Caco-2 (cell line): ENCODE measurements around the gene SPOCK3. TPM values are rescaled to one million over a fixed set of nuclear protein-coding genes. Genes with fewer than 3 reads are reported as not detected.

ENCODE experiments used
- BruUV-seq: library from RNA; stranded (reverse); fragments of 400-500 nt; replicated peaks from 2 replicates; lab custom pipeline; 2021; lab: Mats Ljungman, UMichigan
- CTCF ChIA-PET: fragments of 300-600 bp; sonication (Branson Sonifier 250); formaldehyde crosslinking; loops from one replicate; lab custom pipeline; 2022; ENCODE audit warnings: antibody characterized with exemption; lab: Charles Lee
- POLR2A ChIA-PET: fragments of 300-600 bp; sonication (Branson Sonifier 250); formaldehyde crosslinking; loops from one replicate; lab custom pipeline; 2022; ENCODE audit warnings: antibody characterized with exemption; lab: Charles Lee
- DNase-seq, 2 experiments: peaks; one replicate each; pipeline versions ENCODE4 v3.0.0 to v3.0.0-alpha.2; 2020 to 2022
- H3K27me3 ChIP-seq: replicated peaks from 2 replicates; pipeline ENCODE4 v1.6.0; 2011; ENCODE audit warnings: low read length; ENCODE audit not compliant: control insufficient read depth, insufficient read depth
- H3K36me3 ChIP-seq: 2 replicates; pipeline ENCODE4 v1.5.1; 2011; ENCODE audit warnings: low read length; ENCODE audit not compliant: control insufficient read depth, insufficient read depth
- H3K4me1 ChIP-seq: fragments of 250-450 bp; sonication (Bioruptor Pico); 2 replicates; pipeline ENCODE4 v1.5.1; 2020; ENCODE audit warnings: mild to moderate bottlenecking
- H3K4me3 ChIP-seq: 2 replicates; pipeline ENCODE4 v1.5.1; 2011; ENCODE audit warnings: low read depth, mild to moderate bottlenecking, control low read depth, low read length
- H3K9me3 ChIP-seq: fragments of 250-450 bp; sonication (Bioruptor Pico); 2 replicates; pipeline ENCODE4 v1.5.1; 2020; ENCODE audit warnings: mild to moderate bottlenecking, moderate library complexity
- H3K27ac Mint-ChIP-seq: one replicate; pipeline ENCODE4 v1.8.0; 2022; ENCODE audit warnings: mixed read lengths; ENCODE audit not compliant: unreplicated experiment
- H3K27me3 Mint-ChIP-seq: one replicate; pipeline ENCODE4 v1.8.0; 2022; ENCODE audit warnings: mixed read lengths; ENCODE audit not compliant: insufficient read depth, unreplicated experiment
- H3K36me3 Mint-ChIP-seq: one replicate; pipeline ENCODE4 v1.8.0; 2022; ENCODE audit warnings: mild to moderate bottlenecking, mixed read lengths; ENCODE audit not compliant: insufficient read depth, unreplicated experiment
- H3K4me1 Mint-ChIP-seq: one replicate; pipeline ENCODE4 v1.8.0; 2022; ENCODE audit warnings: low read depth, mixed read lengths; ENCODE audit not compliant: unreplicated experiment
- H3K4me3 Mint-ChIP-seq: one replicate; pipeline ENCODE4 v1.8.0; 2022; ENCODE audit warnings: mild to moderate bottlenecking, moderate library complexity, mixed read lengths; ENCODE audit not compliant: unreplicated experiment
- H3K9me3 Mint-ChIP-seq: one replicate; pipeline ENCODE4 v1.8.0; 2022; ENCODE audit warnings: mixed read lengths; ENCODE audit not compliant: unreplicated experiment
- CTCF ChIP-seq, 2 experiments: fragments of 200-600 bp in 1 of 2; IDR thresholded peaks; 1 replicate in 1 of 2; 2 replicates in 1 of 2; pipeline versions ENCODE4 v1.5.1 to v1.8.0; 2011 to 2022; ENCODE audit warnings: antibody characterized with exemption in 1 of 2, control low read depth in 1 of 2, inconsistent platforms in 1 of 2, low read depth in 1 of 2, low read length in 1 of 2, mild to moderate bottlenecking in 1 of 2, moderate library complexity in 1 of 2; ENCODE audit not compliant: insufficient read depth in 1 of 2, severe bottlenecking in 1 of 2, unreplicated experiment in 1 of 2
- intact Hi-C: fragments of 100-400 bp; cut with micrococcal nuclease; formaldehyde crosslinking; loops from one replicate; pipeline ENCODE4 v1.10.0; 2022; ENCODE audit not compliant: unreplicated experiment
- total RNA-seq: library from RNA; stranded (reverse); gene quantifications from 2 replicates; pipeline ENCODE4 v1.2.3, GENCODE V29; 2022

The SPOCK3 gene
- total RNA-seq, 1 experiment from 2014 or later: 1.3 TPM

- no peak overlapping the region for H3K4me3 ChIP-seq
- DNase-seq: no peak
- no peak overlapping the region for H3K27ac Mint-ChIP-seq
- POLR2A ChIA-PET: no interaction called here
- TF ChIP-seq CTCF (IDR thresholded peaks at IDR 0.05; ENCODE audit: insufficient read depth in 1 of 2, low read depth in 1 of 2, low read length in 1 of 2, severe bottlenecking in 1 of 2, unreplicated experiment in 1 of 2): no peak
- H3K36me3 ChIP-seq: no peaks in the 10 kb centered on the region
- H3K9me3 ChIP-seq: no peaks in the 10 kb centered on the region
- H3K36me3 Mint-ChIP-seq: no peaks in the 10 kb centered on the region
- H3K4me1 ChIP-seq: no peaks in the 10 kb centered on the region
- no peaks in the 10 kb centered on the region for H3K4me1 Mint-ChIP-seq
- intact Hi-C loops: no loop called here
- H3K27me3 ChIP-seq: no peaks in the 10 kb centered on the region
- H3K27me3 Mint-ChIP-seq: no peaks in the 10 kb centered on the region
- BruUV-seq: no TSS peak
- no peak overlapping the region for H3K4me3 Mint-ChIP-seq
- H3K9me3 Mint-ChIP-seq: no peaks in the 10 kb centered on the region
- CTCF ChIA-PET: no interaction called here
These were observed 24.1 kb downstream of the SPOCK3 start for GRCh38 chr4:167210166-167210565.

GRCh38 chr4:167196344-167197012 is 37.8 kb downstream of the SPOCK3 start:
- Mint-ChIP-seq H3K4me3 (no peak overlapping the region), H3K27ac (no peak overlapping the region), H3K4me1 (peaks cover 7% of the 10 kb centered on the region), H3K27me3 (no peaks in the 10 kb centered on the region), H3K9me3 (no peaks in the 10 kb centered on the region), H3K36me3 (no peaks in the 10 kb centered on the region)
- ChIA-PET POLR2A (no interaction called here), CTCF (no interaction called here)
- H3K4me1 ChIP-seq: peaks cover 6% of the 10 kb centered on the region
- no TSS peak for BruUV-seq
- intact Hi-C loops: no loop called here
- no peaks in the 10 kb centered on the region for H3K9me3 ChIP-seq
- H3K4me3 ChIP-seq: no peak overlapping the region
- no peak for TF ChIP-seq CTCF (IDR thresholded peaks at IDR 0.05; ENCODE audit: insufficient read depth in 1 of 2, low read depth in 1 of 2, low read length in 1 of 2, severe bottlenecking in 1 of 2, unreplicated experiment in 1 of 2)
- H3K27me3 ChIP-seq: no peaks in the 10 kb centered on the region
- H3K36me3 ChIP-seq: no peaks in the 10 kb centered on the region
- no peak for DNase-seq

- Histone ChIP-seq H3K4me3 (no peak overlapping the region), H3K36me3 (no peaks in the 10 kb centered on the region), H3K27me3 (no peaks in the 10 kb centered on the region), H3K4me1 (no peaks in the 10 kb centered on the region), H3K9me3 (no peaks in the 10 kb centered on the region)
- no peak overlapping the region for H3K4me3 Mint-ChIP-seq
- no peaks in the 10 kb centered on the region for H3K9me3 Mint-ChIP-seq
- H3K27me3 Mint-ChIP-seq: no peaks in the 10 kb centered on the region
- no peaks in the 10 kb centered on the region for H3K36me3 Mint-ChIP-seq
- intact Hi-C loops: no loop called here
- BruUV-seq: no TSS peak
- POLR2A ChIA-PET: no interaction called here
- peaks cover 3% of the 10 kb centered on the region for H3K4me1 Mint-ChIP-seq
- no peak overlapping the region for H3K27ac Mint-ChIP-seq
- no peak for TF ChIP-seq CTCF (IDR thresholded peaks at IDR 0.05; ENCODE audit: insufficient read depth in 1 of 2, low read depth in 1 of 2, low read length in 1 of 2, severe bottlenecking in 1 of 2, unreplicated experiment in 1 of 2)
- DNase-seq: no peak
- CTCF ChIA-PET: no interaction called here
These were observed 43.9 kb downstream of the SPOCK3 start for GRCh38 chr4:167190379-167190778.
